GM12878 (cell line): ENCODE data around the gene LAD1. TPM values are rescaled to one million over a fixed set of nuclear protein-coding genes. Genes with fewer than 3 reads are reported as not detected.

Experiments used
- ATAC-seq: fragments of 200-7000 bp; cut with Tn5 transposase; 3 replicates; pipeline ENCODE4 v1.9.1; 2020; ENCODE audit warnings: mild to moderate bottlenecking, moderate library complexity
- BruUV-seq: library from RNA; stranded (reverse); fragments of 400-500 nt; replicated peaks from 2 replicates; lab custom pipeline; 2021; lab: Mats Ljungman, UMichigan
- CTCF ChIA-PET: fragments of 300-600 bp; sonication (Branson Sonifier 250); formaldehyde crosslinking; extraction: SDS; loops from one replicate; lab custom pipeline; 2021; ENCODE audit warnings: inconsistent platforms; lab: Yijun Ruan, JAX
- POLR2A ChIA-PET: fragments of 350-600 bp; formaldehyde crosslinking; extraction: SDS; loops from one replicate; lab custom pipeline; 2021; ENCODE audit warnings: inconsistent platforms; lab: Charles Lee
- RAD21 ChIA-PET: fragments of 300-600 bp; sonication (Branson Sonifier 250); formaldehyde crosslinking; loops from one replicate; lab custom pipeline; 2023; ENCODE audit warnings: antibody characterized with exemption; ENCODE audit not compliant: unreplicated experiment; lab: Charles Lee
- SMC1A ChIA-PET: fragments of 300-600 bp; sonication (Branson Sonifier 250); formaldehyde crosslinking; loops from one replicate; lab custom pipeline; 2023; ENCODE audit not compliant: unreplicated experiment, uncharacterized antibody; lab: Charles Lee
- DNase-seq: peaks from one replicate; pipeline ENCODE4 v3.0.0-alpha.2; 2011; ENCODE audit warnings: low read depth, low spot score
- FAIRE-seq: peaks from 3 replicates; lab custom pipeline; 2011; peaks lifted over from hg19 to GRCh38; lab: Jason Lieb, UNC
- H2AFZ ChIP-seq: 2 replicates; pipeline ENCODE4 v1.6.0; 2011; ENCODE audit warnings: low read depth, low read length, control low read depth; ENCODE audit not compliant: control insufficient read depth
- H3K27ac ChIP-seq: 2 replicates; pipeline ENCODE4 v1.5.1; 2011; ENCODE audit warnings: control low read depth; ENCODE audit not compliant: control insufficient read depth, insufficient read depth
- H3K27me3 ChIP-seq, 2 experiments: replicated peaks in 1 of 2; 2 replicates each; pipeline versions ENCODE4 v1.6.0 to v1.6.1; 2011; ENCODE audit warnings: low read length in 1 of 2; ENCODE audit not compliant: control insufficient read depth in 2 of 2, insufficient read depth in 2 of 2
- H3K36me3 ChIP-seq, 2 experiments: 2 replicates each; pipeline ENCODE4 v1.5.1; 2011; ENCODE audit warnings: low read length in 1 of 2; ENCODE audit not compliant: control insufficient read depth in 2 of 2, insufficient read depth in 2 of 2
- H3K4me1 ChIP-seq: 2 replicates; pipeline ENCODE4 v1.6.1; 2011; ENCODE audit warnings: mild to moderate bottlenecking, low read length, moderate library complexity, mixed read lengths; ENCODE audit not compliant: control insufficient read depth, insufficient read depth
- H3K4me2 ChIP-seq: 2 replicates; pipeline ENCODE4 v1.6.0; 2011; ENCODE audit warnings: control low read depth; ENCODE audit not compliant: control insufficient read depth, insufficient read depth
- H3K4me3 ChIP-seq: fragments of 200-600 bp; sonication (generic); 2 replicates; pipeline ENCODE4 v1.5.1; 2016
- H3K79me2 ChIP-seq: 2 replicates; pipeline ENCODE4 v1.6.0; 2011; ENCODE audit warnings: low read length; ENCODE audit not compliant: control insufficient read depth, insufficient read depth
- H3K9ac ChIP-seq: 2 replicates; pipeline ENCODE4 v1.8.0; 2011; ENCODE audit warnings: low read length, control low read depth, mixed read lengths; ENCODE audit not compliant: control insufficient read depth, insufficient read depth
- H3K9me3 ChIP-seq: replicated peaks from 3 replicates; pipeline ENCODE4 v1.5.1; 2011; ENCODE audit warnings: mild to moderate bottlenecking, low read length; ENCODE audit not compliant: control insufficient read depth, insufficient read depth
- H4K20me1 ChIP-seq: 2 replicates; pipeline ENCODE4 v1.6.0; 2011; ENCODE audit not compliant: control insufficient read depth, insufficient read depth
- CBX5 ChIP-seq: sonication (generic); IDR thresholded peaks from 2 replicates; pipeline ENCODE4 v1.6.1; 2016; ENCODE audit warnings: low read depth, moderate library complexity, mild to moderate bottlenecking, inconsistent platforms
- CHD4 ChIP-seq: fragments of 200-600 bp; sonication (generic); IDR thresholded peaks from 2 replicates; pipeline ENCODE4 v1.6.1; 2016; ENCODE audit warnings: mild to moderate bottlenecking
- DPF2 ChIP-seq: fragments of 450-650 bp; IDR thresholded peaks from 2 replicates; pipeline ENCODE4 v1.6.1; 2017; ENCODE audit warnings: mild to moderate bottlenecking
- ELK1 ChIP-seq: IDR thresholded peaks from 2 replicates; pipeline ENCODE4 v1.6.1; 2012; ENCODE audit warnings: low read depth, low read length, improper control_type of control experiment
- FOXM1 ChIP-seq: IDR thresholded peaks from 2 replicates; pipeline ENCODE4 v1.6.1; 2012; ENCODE audit warnings: low read depth, mild to moderate bottlenecking, inconsistent platforms, low read length, moderate library complexity
- GATAD2B ChIP-seq: fragments of 450-650 bp; conservative IDR thresholded peaks from 2 replicates; pipeline ENCODE4 v1.6.1; 2017; ENCODE audit warnings: low read depth, mild to moderate bottlenecking, moderate library complexity
- HDAC2 ChIP-seq: fragments of 200-600 bp; sonication (generic); IDR thresholded peaks from 2 replicates; pipeline ENCODE4 v1.6.1; 2017
- KDM1A ChIP-seq: fragments of 200-600 bp; sonication (generic); IDR thresholded peaks from 2 replicates; pipeline ENCODE4 v1.6.1; 2016; ENCODE audit warnings: borderline replicate concordance
- KLF5 ChIP-seq: fragments of 450-650 bp; IDR thresholded peaks from 2 replicates; pipeline ENCODE4 v1.6.1; 2014; ENCODE audit warnings: mild to moderate bottlenecking; ENCODE audit not compliant: partially characterized antibody
- MLLT1 ChIP-seq: fragments of 450-650 bp; IDR thresholded peaks from 2 replicates; pipeline ENCODE4 v1.6.1; 2016; ENCODE audit warnings: mild to moderate bottlenecking
- NR2C1 ChIP-seq: fragments of 450-650 bp; IDR thresholded peaks from 2 replicates; pipeline ENCODE4 v1.6.1; 2017; ENCODE audit warnings: antibody characterized with exemption, mild to moderate bottlenecking, moderate library complexity
- PAX8 ChIP-seq: fragments of 450-650 bp; IDR thresholded peaks from 2 replicates; pipeline ENCODE4 v1.6.1; 2017; ENCODE audit warnings: mild to moderate bottlenecking, moderate library complexity
- PML ChIP-seq: IDR thresholded peaks from 2 replicates; pipeline ENCODE4 v1.6.1; 2012; ENCODE audit warnings: low read length, inconsistent platforms
- POU2F2 ChIP-seq: IDR thresholded peaks from 3 replicates; pipeline ENCODE4 v1.6.1; 2011; ENCODE audit warnings: low read depth, mild to moderate bottlenecking, low read length, borderline replicate concordance
- SKIL ChIP-seq: fragments of 450-650 bp; IDR thresholded peaks from 2 replicates; pipeline ENCODE4 v1.6.1; 2017; ENCODE audit warnings: mild to moderate bottlenecking, low read depth, inconsistent platforms; ENCODE audit not compliant: poor library complexity, severe bottlenecking
- SP1 ChIP-seq: IDR thresholded peaks from one replicate; pipeline ENCODE4 v1.6.1; 2011; ENCODE audit warnings: low read depth, low read length
- SREBF2 ChIP-seq: IDR thresholded peaks from 2 replicates; pipeline ENCODE4 v1.6.1; 2012; ENCODE audit warnings: mild to moderate bottlenecking, low read length
- SUZ12 ChIP-seq: fragments of 200-600 bp; sonication (generic); IDR thresholded peaks from one replicate; pipeline ENCODE4 v1.6.1; 2018; ENCODE audit warnings: antibody characterized with exemption, mild to moderate bottlenecking; ENCODE audit not compliant: unreplicated experiment
- ZNF24 ChIP-seq: fragments of 450-650 bp; IDR thresholded peaks from 2 replicates; pipeline ENCODE4 v1.6.1; 2017; ENCODE audit warnings: antibody characterized with exemption, mild to moderate bottlenecking
- WGBS: methylation state at CpG from one replicate; pipeline ENCODE4 v1.1.6; 2016; ENCODE audit warnings: low lambda C conversion rate; ENCODE audit not compliant: insufficient replicate concordance, insufficient coverage; ENCODE audit errors: missing lambda C conversion rate; 5-methylcytosine and 5-hydroxymethylcytosine counted together
- in situ Hi-C: fragments of 300-500 bp; cut with MboI; formaldehyde crosslinking; loops from 9 replicates; pipeline ENCODE4 v1.14.3; 2018; ENCODE audit warnings: mixed read lengths
- intact Hi-C: fragments of 100-400 bp; cut with micrococcal nuclease; formaldehyde crosslinking; loops from one replicate; pipeline ENCODE4 v1.14.2; 2022; ENCODE audit not compliant: unreplicated experiment
- polyA plus RNA-seq, 11 experiments: library from polyadenylated mRNA; depleted of rRNA in 4 of 11; unstranded in 6 of 11; stranded (reverse) in 5 of 11; fragments of >200 nt; fragmentation: Nextera tagmentation in 4 of 11; fragmentation: Illumina TruSeq in 1 of 11; extraction: Ambion mirVana in 4 of 11; extraction: Trizol in 1 of 11; gene quantifications; 1 replicate in 1 of 11; 2 replicates in 10 of 11; pipeline versions ENCODE4 v1.2.1 to v1.2.3, GENCODE V29; 2011 to 2016; ENCODE audit warnings: inconsistent platforms in 2 of 11, missing spikeins in 2 of 11, low read depth in 1 of 11
- total RNA-seq, 4 experiments: library from RNA; depleted of rRNA in 3 of 4; stranded (reverse); fragments of >200 nt in 3 of 4; fragmentation: Illumina TruSeq in 1 of 4; extraction: Trizol in 1 of 4; gene quantifications; 2 replicates each; pipeline versions ENCODE4 v1.2.1 to v1.2.3, GENCODE V29; 2013 to 2021

The LAD1 gene
- total and polyA plus RNA-seq, 10 of the 15 experiments (the other 5 are each of a cell fraction or from before 2014, with no cell fraction given) = 0.05 to 0.48 (median 0.32) TPM; not detected in 3

GRCh38 chr1:201404722-201405483, 5.8 kb upstream of the LAD1 start:
- DNase-seq = no peak
- no TSS peak for BruUV-seq
- H3K36me3 ChIP-seq = no peaks in the 10 kb centered on the region
- 35% methylated on average over 11 of the region's 11 CpGs for WGBS
- peaks cover 35% of the 10 kb centered on the region for H3K4me1 ChIP-seq
- ChIA-PET RAD21 (interaction anchor here (0.9 to 12.1 kb wide), 11 partner anchors 10 to 385 kb away, joined by 3 to 340 read pairs (median 6); partner anchors contain the start of gene TNNI1), CTCF (interaction anchor here (1.0 to 14.4 kb wide), 12 partner anchors 16 to 150 kb away, joined by 3 to 623 read pairs (median 6); partner anchors contain the start of gene TNNI1), POLR2A (interaction anchor here (1.0 to 11.9 kb wide), 6 partner anchors 10 to 76 kb away, joined by 3 to 228 read pairs (median 4); no protein-coding TSS in a partner anchor), SMC1A (interaction anchor here (0.8 to 12.3 kb wide), 13 partner anchors 13 to 425 kb away, joined by 3 to 374 read pairs (median 4); partner anchors contain the start of gene TNNI1)
- peak; percentile 28 for ATAC-seq
- intact Hi-C loops (no loop called here), in situ Hi-C loops (no loop called here)
- H3K27me3 ChIP-seq = no peaks in the 10 kb centered on the region; a peak in 1 of 4 replicates
- no peak for FAIRE-seq
- peak overlapping the region; percentile 17 for H3K27ac ChIP-seq
- no peaks in the 10 kb centered on the region for H4K20me1 ChIP-seq
- H3K9ac ChIP-seq = no peak overlapping the region
- peak overlapping the region; percentile 7; the same call in 1 of the 2 replicates for H3K4me2 ChIP-seq
- H3K4me3 ChIP-seq = no peak overlapping the region
- H3K9me3 ChIP-seq = no peaks in the 10 kb centered on the region
- no peaks in the 10 kb centered on the region for H3K79me2 ChIP-seq
- no peak overlapping the region for H2AFZ ChIP-seq
- TF ChIP-seq SUZ12 (no peak), MLLT1 (peak; percentile 28; the same call in 1 of the 2 replicates), CHD4 (no peak), DPF2 (no peak; the same call in 1 of the 2 replicates), POU2F2 (no peak), PAX8 (no peak), HDAC2 (no peak), GATAD2B (no peak), CBX5 (no peak), KDM1A (no peak), KLF5 (no peak), ELK1 (no peak), PML (no peak), ZNF24 (no peak), NR2C1 (no peak), SREBF2 (no peak), FOXM1 (no peak), SKIL (no peak), SP1 (no peak)
